GM08714 (cell line): ENCODE measurements around the gene PADI3.

Experiments
- H3K4me3 ChIP-seq: fragments of 200-500 bp; sonication (Bioruptor generic); 2 replicates; pipeline ENCODE4 v1.5.1; 2014; ENCODE audit warnings: mild to moderate bottlenecking, low read length, inconsistent platforms
- ZNF274 ChIP-seq: IDR thresholded peaks from 2 replicates; pipeline ENCODE4 v1.6.1; 2012; ENCODE audit warnings: mild to moderate bottlenecking, low read depth, low read length

Gene PADI3

DNA sequence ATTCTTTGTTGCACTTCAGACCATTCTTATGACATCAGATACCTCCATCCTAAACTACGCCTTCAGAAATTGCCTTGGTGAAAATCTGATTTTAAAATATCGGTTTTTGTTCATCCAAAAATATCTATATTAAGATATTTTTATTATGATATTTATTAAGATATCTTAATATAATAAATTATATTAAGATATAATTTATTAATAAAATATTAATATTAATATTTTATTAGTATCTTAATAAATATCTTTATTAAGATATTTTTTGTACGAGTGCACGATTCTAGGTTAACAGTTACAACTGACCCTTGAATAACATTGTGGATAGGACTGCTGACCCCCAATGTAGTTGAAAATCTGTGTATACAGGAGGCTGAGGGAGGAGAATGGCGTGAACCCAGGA lies 80.0 kb downstream of the PADI3 start:
- no peak overlapping the region for H3K4me3 ChIP-seq
- TF ChIP-seq ZNF274 = no peak

DNA sequence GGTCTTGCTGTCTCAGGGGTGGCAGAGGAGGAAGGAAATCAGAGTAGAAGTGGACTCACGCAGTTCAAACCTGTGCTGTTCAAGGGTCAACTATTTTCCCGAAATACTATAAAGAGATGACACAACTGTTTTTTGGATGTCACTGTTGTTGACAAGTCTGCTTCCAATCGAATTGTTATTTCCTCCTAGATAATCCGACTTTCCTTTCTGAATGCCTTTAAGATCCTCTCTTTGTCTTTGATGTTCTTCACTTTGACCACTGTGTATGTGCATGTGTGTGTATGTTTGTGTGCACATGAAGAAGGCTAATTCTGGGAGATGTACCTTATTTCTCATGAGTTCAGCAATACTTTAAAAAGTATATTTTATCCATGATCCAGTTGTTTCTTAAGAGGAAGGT lies 80.7 kb downstream of the PADI3 start:
- TF ChIP-seq ZNF274 = no peak

DNA sequence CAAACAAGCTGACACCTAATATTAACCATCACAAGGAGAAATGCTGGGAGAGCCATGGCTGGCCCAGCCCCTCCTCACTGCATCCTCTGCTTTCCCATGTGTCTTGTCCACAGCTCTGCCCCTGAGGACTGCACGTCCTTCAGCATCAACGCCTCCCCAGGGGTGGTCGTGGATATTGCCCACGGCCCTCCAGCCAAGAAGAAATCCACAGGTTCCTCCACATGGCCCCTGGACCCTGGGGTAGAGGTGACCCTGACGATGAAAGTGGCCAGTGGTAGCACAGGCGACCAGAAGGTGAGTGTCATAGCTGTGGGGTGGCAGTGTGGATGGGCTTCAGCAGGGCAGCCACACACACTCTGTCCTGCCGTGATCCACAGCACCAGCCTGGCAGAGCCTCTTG lies 82.0 kb downstream of the PADI3 start:
- no peak for TF ChIP-seq ZNF274
- H3K4me3 ChIP-seq = no peak overlapping the region

More for the DNA sequence above, 80.7 kb downstream of the PADI3 start:
- no peak overlapping the region for H3K4me3 ChIP-seq

DNA sequence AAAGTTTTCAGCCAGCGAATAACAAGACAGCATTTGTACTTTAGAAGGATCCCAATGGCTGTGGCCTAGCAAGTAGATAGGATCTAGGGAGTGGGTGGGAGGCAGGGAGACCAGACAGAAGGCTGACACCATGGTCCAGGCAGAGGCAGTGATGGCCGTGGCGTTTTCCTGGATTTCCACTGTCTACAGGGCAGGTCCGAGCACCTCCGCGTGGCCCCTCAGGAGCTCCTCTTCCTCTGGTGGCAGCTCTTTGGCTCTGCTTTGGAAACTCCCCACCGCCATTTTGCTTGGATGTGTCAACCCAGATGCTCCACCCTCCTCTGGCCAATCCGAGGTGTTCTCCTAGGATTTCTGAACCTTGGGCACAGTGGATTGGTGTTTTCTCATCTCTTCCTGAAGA lies 84.2 kb downstream of the PADI3 start:
- no peak for TF ChIP-seq ZNF274

More for the DNA sequence above, 84.2 kb downstream of the PADI3 start:
- H3K4me3 ChIP-seq = no peak overlapping the region
